ENCODE results near the gene TTLL11.
"Not testable (repeated sequence)": the region's sequence is repeated elsewhere in the genome, so short reads cannot be mapped to it uniquely, and the experiment has no call there.

The TTLL11 gene

DNA sequence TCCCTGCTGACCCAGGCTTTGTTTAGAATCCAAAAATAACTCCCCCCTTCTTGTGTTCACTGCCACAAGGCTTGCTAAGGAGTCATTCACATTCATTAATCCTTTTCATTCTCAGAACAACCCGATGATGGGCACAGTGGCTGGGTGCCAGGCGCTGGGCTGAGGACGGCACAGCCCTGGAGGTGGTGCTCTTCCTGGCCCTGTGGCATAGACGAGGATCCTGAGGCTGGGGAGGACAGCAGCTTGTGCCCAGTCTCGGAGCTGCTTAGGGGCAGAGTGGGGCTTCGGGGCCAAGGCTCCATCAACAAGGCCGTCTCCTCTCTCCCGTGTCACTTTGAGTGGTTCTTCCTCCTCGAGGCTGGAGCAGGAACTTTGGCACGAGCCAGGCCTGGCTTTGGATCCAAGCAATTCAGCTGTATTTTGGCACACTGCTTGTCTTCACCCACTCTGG, 166.7 kb downstream of the TTLL11 start:
- no peak for DNase-seq

DNA sequence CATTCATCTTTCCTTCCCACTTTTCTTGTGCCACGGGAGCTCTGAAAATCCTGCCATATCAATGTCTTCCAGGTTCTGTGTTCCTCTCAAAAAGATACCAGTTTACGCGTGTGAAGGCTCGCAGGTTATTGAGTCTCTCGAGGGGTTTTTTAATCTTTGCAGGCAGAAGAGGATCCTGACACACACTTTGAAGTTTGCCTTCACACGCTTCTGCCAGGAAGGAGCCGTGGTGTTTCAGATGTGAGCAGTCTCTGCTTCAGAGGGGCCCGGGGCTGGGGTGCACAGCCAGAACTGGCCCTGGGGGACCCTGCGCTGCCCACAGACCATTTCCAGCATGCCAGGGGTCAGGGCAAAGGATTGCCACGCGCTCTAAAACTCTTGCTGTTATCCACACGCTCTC, 167.2 kb downstream of the TTLL11 start:
- DNase-seq: no peak

DNA sequence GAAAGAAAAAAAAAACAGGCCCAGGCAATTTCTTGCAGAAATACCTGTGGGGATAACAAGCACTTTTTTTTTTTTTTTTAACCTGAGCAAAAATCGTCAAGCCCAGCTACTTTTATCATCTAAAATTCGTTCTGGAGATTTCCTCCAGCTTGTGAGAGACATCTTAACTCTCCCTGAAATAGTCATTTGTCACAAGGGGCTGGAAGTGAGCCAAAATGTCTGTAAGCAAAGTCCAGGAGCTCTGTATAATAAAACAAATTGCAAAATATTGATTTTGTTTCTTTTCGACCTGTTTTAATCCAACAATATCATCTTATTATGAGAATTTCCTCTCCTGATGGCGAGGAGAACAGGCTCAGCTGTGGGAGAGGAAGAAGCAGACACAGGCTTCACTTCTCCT, 168.4 kb downstream of the TTLL11 start:
- DNase-seq: peak; percentile 5

DNA sequence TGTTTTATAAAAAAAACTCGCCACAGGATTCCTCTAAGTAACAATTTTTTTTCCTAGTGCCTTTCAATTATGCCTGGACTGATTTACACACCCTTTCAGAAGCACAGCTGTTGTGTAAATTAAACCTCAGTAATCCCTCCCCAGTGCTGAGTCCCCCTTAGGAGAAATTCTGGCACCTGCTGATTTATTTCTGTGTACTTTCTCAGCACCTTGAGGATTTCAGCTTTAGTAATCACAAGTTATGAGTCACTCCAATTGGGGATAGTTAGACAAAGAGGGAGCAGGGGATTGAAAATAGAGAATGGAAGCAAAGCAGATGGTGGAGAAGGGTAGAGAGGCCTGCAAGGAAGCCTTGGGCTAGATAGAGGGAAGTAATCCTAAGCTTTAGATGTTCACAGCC, 171.7 kb downstream of the TTLL11 start:
- peak; percentile 92 for DNase-seq

DNA sequence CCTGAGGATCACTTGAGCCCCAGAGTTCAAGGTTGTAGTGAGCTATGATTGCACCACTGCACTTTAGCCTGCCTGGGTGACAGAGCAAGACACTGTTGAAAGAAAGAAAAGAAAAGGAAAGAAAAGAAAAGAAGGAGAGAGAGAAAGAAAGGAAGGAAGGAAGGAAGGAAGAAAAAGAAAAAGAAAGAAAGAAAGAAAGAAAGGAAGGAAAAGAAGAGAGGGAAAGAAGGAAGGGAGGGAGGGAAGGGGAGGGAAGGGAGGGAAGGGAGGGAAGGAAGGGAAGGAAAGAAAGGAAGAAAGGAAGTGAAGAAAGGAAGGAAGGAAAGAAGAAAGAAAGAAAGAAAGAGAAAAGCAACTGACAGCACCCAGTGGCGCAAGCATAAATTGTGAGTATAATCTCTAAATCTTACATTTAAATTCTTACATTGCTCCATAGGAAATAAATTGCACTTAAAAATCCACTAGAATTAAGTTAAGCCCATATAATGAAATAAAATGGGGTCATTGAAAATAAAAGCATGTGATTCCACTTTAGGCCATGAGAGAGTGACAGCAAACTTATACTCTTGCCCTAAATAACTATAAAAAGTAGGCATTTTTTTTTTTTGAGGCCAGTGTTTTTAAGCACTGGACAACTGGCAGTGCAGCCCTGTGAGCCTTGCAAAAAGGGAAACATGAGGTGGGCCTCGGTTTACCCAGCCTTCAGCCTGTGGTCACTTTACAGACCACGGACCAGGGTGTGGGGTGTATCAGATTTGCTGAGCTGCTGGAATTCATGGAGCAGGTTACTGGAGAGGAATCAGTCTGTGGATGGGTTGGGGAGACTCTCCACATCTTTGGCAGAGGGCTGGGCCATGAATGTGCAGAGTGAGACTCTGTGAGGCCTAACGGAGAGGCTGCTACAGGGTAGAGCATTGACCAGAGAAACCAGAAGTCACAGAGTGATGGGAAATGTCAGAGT, 175.5 kb downstream of the TTLL11 start:
- no peak for DNase-seq

DNA sequence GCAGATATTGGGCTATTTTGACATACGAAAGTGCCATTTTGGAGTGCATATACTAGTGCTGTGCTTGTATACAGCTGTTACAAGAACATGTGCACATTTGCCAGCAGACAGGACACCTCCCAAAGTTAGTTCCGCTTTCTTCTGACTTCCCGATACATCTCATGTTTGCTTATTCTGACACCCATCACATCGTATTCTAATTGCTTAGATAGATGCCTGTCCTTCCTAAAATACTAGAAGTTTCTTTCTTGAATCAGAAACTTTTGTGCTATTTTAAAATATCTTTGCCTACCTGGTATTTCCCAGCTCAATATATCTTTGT, 177.8 kb downstream of the TTLL11 start:
- DNase-seq: no peak

DNA sequence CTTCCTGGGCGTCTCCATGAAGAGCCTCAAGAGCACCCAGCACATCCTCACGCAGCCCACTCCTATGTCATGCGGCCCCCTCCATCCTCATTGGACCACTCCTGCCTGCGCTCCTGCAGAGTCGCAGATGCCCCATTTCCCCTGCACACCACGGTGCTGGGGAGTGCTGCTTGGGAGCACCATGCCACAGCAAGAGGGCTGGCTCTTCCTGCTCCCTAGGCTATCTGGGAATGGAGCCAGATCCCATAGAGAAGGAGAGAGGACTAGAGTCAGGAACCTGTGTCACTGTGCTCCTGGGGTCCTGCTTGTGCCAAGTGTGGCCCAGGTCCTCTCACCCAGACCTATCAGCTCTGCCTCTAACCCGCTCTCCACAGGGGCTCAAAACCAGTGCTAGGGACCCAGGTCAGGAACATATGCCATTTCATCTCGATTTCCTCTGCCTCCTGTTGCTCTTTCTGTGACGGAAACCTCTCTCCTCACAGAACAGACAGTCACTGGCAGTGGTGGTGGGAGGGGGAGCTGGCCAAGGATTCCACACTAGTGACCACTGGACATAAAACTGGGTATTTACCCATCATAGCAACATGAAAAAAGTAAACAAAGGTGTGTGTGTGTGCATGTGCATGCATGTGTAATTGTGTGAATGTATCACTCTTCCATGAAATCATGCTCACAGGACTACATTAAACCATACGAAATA, 178.4 kb downstream of the TTLL11 start:
- DNase-seq: no peak

DNA sequence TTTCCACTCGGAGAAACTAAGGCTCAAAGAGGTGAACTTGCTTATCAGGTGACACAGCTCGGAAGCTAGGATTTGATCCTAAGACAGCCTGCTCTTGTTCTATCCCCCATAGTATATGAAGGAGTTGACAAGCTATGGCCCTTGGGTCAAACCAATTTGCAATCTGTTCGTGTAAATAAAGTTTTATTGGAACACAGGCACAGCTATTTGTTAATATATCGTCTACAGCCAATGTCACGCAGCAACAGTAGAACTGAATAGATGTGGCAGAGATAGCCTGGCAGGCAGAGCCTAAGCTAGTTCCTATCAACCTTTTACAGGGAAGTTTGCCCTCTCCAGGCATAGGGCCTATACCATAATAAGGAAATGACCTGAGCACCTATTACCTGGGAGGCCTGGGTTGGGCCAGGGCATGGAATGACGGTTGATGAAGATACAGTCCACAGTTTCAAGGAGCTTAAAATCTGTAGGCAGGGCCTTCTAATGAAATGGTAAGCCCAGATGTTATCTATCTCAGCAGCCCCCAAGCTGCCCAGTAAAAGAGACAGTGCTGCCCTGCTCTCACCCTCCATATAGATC, 179.0 kb downstream of the TTLL11 start:
- no peak for DNase-seq

DNA sequence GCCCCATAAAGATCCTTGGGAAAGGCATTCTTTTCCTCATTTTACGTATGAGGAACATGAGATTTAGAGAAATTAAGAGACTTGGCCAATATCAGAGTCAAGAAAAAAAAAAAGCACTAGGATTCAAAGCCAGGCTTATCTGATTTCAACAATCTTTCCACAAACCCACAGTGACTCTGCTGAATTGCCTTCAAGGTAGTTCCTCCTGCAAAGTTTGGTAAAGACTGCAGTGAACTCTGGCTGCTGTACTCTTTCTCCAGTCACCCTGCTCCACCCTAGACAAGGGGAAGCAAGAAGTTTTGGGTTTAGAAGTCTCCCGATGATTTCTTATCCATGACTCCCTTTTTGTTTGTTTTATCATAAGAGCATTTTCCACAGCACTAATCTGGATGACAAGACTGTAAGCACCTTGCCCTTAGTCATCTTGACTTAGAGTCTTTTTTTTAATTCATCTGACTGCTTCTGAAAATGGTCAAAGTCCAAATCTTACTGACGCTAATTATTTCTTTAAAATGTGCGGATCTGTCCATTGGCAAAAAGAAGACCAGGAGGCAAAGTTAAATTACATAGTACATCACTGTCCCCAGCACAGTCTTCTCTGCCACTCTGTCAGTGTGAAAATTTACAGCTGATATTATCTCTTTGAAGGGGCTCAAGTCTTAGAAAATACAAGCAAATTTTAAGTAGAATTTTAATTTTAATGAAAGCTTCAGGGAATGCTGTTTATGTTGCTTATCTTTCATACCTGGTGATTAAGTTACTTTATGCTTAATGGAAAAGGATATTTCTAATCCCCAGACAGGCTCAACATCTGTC, 180.1 kb downstream of the TTLL11 start:
- no peak for DNase-seq

DNA sequence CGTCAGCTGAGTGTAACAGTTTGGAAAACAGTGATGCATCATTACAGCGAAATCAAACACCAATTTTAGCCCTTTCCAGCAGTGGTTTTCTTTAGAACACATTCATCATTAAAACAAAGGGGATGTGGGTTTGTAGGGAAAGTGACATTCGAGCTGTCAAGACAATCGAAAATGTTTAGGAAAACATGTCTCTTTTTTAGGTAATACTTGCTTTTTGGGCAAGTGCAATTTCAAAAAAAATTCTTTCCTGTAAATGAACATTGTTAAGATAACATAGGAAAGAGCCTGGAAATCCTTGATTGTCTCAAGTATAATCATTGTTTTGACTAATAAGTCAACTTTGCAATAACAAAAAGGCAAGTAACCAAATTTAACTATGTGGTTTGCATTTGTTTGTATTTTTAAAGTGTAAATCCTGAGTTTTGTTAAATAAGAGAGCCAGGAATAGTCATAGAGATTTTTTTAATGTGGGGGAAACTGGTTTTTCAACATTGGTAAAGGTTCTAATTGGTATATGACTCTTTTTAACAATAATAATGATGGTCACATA, 182.5 kb downstream of the TTLL11 start:
- no peak for DNase-seq

DNA sequence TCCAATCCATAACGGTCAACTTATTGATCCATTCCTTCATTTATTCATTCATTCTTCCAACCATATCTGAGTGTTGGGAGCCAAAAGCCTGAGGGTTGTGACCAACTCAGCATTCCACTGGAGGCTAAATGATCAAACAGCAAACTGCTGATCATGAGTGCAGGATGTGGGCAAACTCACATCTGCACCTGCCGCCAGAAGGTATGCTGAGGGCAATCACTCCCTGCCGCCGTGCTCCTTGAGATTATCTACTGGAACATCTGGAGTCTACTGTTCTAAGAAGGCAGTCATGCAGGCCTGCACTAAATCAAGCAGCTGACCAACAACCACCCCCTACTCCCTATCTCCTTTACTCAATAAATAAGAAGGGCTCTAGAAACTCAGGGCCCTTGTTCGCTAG, 184.0 kb downstream of the TTLL11 start:
- DNase-seq: no peak

DNA sequence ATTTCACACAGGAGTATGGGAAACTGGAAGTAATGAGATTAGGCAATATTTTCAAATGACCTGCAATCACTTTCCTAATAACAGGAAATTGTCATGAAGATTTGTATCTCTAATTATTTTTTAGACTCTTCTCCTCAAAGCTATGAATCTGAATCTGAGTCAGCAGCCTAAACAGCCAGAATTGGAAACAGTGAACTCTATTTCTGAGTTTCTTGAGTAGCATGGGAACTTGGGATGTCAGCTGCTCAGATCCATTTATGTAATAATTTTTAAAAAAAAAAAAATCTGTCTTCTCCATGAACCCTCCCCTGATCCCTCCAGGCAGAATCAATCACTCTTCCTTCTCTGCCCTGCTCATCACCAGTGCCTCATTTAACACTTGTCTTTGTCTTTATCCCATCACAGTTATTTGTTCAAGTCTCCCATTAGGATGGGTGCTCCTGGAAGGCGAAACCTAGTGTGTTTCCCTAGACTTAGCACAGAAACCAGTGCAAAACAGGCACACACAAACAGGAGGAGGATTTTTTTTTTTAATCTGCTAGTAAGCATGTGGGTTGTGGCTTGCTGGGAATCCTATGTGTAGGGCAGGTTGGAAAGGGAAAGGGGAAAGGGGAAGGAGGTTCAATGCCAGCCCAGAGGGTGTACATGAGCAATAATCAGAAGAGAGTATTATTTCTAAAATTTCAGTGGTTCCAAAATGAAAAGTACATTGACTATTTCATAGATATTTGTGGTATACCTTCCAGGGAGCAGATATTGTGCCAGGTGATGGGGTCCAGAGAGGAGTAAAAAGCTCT, 186.8 kb downstream of the TTLL11 start:
- DNase-seq: no peak

DNA sequence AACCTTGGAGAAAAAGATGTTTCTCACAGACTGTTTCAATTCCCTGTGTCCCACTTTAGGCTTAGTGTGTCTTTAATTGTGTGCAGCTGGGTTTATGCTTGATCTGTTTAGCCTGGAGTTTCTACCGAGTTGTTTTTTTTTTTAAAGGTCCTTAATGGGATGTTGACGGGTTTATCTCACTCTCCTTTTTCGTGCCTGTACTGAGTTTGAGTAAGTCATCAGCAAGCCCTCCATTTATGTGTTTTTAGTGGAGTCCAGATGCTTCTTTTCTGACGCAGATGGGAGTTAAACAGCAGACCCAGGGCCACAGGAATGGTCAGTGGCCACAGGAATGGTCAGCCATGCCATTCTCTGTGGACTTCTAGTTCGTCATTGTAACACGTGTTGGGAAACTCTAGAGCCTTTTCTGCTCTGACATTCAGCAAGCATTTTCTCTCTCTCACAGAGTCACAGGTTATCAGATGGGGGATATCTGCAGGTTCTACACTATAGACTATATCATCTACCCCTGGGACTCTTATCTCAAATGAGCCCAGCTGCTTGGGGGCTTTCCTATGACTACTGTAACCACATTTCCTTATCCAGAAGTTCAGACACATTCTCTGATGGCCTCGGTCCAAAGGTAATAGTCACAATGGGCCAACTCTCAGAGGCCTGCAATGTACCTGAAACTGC, 190.5 kb downstream of the TTLL11 start:
- DNase-seq: peak; percentile 8

DNA sequence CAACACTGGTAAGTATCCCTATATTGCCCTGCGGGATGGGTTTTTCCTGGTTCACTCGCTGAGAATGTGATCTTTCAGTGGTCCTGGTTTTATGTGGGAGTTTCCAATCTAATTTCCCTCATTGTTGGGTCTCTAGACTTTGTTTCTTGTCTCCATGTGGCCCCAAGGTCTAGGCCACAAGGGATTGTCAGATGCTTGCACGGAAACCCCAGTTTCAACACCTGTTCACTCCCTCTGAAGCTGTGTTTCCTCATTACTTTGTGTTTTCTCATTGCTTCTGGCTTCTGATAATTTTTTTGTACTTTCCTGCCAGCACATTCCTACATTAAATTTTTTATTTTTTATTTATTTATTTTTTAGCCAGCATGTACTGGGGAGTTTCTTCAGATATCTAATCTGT, 191.5 kb downstream of the TTLL11 start:
- DNase-seq: no peak

DNA sequence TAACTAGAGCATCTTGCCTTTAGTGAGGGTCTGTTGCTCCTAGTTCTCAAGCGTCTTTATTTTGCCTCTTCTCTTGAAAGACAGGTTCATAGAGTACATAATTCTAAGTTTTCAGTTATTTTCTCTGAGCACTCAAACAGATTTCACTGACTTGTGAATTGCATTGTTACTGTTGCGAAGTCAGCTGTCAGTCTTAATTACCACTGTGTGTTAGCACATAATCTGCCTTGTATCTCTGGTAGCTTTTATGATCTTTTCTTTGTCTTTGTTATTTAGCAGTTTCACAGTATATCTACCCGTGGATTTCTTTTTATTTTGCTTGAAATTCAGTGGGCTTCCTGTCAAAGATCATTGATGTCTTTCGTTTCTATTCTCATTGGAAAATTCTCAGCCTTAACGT, 192.9 kb downstream of the TTLL11 start:
- DNase-seq: no peak

DNA sequence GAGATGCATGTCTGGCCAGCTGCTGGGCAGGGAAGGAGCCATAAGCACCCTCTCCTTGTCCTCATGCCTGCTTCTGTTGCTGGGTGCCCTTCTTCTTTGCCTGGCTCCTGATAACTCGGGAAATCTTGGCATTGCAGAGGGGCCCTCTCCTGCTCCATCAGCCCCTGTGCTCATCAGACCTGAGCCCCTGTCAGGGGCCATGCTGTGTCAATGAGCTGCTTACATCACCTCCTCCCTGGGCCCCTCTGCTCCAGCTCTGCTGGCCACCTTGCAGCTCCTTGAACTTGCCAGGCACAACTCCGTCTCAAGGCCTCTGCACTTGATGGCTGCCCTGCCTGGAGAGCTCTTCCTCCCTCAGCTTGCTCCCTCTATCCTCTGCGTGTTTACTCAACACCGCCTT, 194.3 kb downstream of the TTLL11 start:
- no peak for DNase-seq

DNA sequence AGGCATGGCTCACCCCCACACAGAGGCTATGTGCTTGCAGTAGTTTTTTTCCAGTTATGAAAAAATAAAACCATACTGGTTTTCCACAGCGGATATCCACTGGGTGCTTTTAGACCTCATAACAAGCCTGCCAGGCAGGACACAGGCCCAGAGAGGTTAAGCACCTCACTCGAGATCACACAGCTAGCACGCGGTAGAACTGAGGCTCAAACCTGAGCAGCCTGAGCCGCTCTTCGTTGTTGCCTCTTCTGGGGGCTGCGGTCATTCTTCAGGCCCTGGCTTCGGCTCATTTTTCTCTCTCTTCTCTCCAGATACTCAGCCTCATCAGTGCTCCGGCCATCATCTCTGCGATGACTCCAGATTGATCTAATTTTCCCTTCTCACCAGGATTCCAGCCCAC, 196.0 kb downstream of the TTLL11 start:
- DNase-seq: no peak

DNA sequence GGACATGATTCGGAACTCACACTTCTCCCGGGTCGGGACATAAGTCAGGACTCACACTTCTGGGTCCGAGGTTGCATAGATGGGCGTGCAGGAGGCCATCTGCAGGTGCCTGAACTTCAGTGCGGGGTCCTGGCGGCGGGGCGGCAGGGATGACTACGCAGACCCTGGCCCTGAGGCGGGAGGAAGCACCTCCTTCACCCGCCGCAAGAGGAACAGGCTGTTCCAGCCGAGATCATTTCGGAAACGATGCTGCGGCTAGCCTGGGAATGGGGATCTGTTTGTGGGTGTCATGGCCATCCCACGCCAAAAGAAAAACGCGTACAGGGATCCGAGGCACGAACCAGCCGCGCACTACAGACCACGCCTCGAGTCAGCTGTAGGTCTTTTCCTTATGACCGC, 196.6 kb downstream of the TTLL11 start:
- DNase-seq: no peak

DNA sequence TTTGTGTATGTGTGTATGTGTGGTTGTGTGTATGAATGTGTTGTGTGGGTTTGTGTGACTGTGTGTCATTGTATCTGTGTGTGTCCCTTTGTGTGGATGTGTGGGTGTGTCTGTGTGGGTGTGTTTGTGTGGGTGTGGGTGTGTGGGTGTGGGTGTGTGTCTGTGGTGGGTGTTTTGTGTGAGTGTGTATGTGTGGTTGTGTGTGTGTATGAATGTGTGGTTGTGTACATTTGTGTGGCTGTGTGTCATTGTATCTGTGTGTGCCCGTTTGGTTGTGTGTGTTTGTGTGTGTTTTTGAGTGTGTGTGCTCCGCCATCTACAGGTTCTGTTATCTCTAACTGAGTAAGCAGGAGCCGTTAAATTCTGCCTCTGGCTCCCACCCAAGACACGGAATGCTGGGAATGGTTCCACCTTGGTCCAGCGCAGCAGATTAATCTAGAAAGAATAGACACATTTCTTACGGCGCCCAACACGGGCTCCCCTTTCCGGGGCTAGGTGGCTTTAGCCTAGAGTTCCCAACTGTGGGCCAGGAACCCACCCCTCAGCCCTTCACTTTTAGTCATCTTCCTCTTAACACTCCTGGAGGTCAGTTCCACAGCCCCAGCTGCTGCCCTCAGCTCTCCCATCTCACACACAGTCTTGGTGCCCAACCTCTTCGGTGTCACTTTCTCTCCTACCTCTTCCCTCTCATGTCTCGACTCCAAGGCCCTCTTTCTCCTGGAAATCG, 197.1 kb downstream of the TTLL11 start:
- DNase-seq: peak; percentile 24

DNA sequence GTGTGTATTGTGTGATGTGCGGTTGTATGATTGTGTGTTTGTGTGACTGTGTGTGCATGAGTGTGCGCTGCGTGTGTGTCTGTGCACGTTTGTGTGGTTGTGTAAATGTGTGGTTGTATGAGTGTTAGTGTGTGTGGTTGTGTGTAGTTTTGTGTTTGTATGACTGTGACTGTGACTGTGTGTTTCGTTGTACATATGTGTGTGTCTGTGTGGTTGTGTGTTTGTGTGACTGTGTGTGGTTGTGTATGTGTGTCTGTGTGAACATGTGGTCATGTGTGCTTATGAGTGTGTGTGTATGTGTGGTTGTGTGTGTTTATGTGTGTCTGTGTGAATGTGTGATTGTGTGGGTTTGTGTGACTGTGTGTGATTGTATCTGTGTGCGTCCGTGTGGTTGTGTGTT, 197.8 kb downstream of the TTLL11 start:
- no peak for DNase-seq

DNA sequence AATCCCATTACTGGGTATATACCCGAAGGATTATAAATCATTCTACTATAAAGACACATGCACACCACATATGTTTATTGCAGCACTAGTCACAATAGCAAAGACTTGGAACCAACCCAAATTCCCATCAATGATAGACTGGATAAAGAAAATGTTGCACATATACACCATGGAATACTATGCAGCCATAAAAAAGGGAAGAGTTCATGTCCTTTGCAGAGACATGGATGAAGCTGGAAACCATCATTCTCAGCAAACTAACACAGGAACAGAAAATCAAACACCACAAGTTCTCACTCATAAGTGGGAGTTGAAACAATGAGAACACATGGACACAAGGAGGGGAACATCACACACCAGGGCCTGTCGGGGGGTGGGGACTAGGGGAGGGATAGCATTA, 198.7 kb downstream of the TTLL11 start:
- DNase-seq: not testable (repeated sequence)
